Measurements from ENCODE around the gene BCOR. TPM values are rescaled to one million over a fixed set of nuclear protein-coding genes. Genes with fewer than 3 reads are reported as not detected.

BCOR gene
- total RNA-seq, 2 experiments from 2014 or later, result 46.4 to 47.0 TPM

DNA sequence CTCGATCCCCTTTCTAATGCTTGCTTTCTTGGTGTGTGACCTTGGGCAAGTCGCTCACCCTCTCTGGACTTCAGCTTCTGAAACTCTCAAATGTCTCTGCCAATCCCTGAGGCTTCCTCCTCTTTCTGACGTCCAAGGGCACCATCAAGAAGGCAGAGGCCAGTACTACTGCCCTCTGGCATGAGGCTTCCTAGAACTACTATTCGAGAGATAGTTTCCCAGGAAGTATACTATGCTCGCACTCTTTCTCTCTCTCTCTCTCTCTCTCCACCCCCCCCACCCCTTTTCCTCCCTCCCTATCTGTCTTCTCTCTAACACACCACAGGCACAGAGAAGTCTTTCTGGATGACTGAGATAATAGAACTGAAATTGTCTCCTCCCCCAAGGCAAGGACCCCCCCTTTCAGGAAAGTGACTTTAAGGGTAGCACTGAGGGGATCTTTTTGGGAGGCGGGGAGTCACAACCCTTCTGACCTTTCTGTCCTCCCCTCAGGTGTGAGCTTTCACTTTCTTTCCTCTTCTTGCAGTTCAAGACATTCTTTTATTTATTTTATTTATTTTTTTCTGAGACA is 20.0 kb upstream of the BCOR start:
- ChIA-PET POLR2A (no interaction called here), CTCF (no interaction called here)

DNA sequence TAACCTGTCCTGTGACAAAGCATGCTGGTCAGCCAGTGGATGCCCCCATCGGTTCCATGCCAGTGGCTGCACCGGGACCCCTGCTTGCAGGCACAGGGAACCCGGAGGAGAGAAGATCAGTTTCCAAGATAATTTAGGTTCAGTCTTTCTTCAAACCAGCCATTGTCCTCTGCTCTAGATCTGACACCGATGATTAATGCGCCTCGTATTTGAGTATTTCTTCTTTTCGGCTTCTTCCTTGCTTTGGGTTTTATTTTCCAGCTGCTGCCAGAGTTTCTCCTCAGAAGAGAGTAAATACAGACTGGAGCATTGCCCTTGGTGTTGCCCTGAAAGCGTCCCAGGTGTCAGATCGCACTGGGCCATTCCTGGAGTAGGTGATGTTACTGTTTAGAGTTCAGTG is 19.2 kb upstream of the BCOR start:
- ChIA-PET POLR2A (no interaction called here), CTCF (no interaction called here)

DNA sequence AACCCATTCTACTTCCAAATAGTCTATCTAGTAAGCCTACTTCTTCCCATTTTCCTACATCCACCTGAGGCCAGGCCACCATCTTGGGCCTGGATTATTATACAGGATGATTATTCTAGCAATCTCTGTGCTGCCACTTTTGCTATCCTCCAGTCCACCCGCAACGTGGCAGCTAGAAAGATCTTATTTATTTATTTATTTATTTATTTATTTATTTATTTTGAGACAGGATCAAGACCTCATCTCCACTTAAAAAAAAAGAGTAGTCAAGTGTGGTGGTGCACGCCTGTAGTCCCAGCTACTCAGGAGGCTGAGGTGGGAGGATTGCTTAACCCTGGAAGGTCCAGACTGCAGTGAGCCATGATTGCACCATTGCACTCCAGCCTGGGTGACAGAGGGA is 15.2 kb upstream of the BCOR start:
- ChIA-PET POLR2A (no interaction called here), CTCF (interaction anchor here (1.4 kb wide), 1 partner anchor 316 kb away, joined by 3 read pairs; no protein-coding TSS in a partner anchor)

DNA sequence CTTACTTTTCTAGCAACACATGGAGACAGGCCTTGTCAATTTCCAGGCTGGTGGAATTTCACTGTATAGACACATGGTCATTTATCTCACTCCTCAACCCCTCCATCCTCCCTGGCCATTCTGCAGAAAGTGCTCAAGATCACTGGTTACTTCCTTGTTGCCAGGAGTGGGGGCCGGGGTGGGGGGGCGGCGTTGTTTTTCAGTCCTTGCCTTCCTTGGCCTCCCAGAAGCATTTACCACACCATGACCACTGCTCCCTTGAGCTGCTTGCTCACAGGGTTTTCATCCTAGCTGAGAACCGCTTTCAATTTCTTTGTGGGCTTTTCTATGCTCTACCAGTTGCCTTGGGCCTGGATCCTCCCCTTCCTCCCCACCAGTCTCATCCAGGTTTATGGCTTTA is 14.1 kb upstream of the BCOR start:
- ChIA-PET CTCF (no interaction called here), POLR2A (no interaction called here)

DNA sequence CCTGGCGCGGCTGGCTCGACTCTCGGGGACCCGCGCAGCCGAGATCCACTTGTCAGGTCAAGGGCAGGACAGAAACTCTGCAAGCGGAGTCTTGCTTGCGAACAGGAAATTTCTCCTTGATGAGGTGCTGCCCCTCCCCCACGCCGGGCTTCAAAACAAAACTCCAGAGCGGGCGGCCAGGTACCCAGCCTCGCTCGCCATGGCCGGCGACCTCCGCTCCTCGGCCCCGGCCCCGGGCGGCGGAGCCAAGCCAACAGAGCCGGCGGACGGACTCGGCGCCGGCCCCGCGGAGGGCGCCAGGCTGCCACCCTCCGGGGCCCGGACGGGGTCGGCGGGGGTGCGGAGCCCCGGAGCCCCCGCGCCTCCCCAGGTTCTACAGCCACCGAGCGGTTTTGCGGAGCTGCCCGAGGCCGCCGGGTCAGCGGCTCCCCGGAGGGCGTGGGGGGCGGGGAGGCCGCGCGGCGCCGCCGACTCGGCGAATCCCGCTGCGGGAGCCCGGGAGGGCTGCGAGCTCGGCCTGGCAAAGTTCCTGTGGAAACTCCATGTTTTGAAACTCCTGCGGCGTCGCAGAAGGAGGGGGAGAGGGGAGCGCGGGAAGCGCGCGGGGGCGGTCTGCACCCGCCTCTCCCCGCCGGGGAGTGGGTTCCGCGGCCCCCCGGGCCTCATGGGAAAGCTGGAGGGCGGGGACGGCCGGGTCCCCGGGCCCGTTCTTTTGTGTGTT is 11.7 kb upstream of the BCOR start:
- CTCF ChIA-PET, result interaction anchor here (0.7 kb wide), 1 partner anchor 44 kb away, joined by 3 read pairs; no protein-coding TSS in a partner anchor
- POLR2A ChIA-PET, result interaction anchor here (0.7 to 1.0 kb wide), 3 partner anchors 13 to 103 kb away, joined by 3 to 4 read pairs (median 4); no protein-coding TSS in a partner anchor

DNA sequence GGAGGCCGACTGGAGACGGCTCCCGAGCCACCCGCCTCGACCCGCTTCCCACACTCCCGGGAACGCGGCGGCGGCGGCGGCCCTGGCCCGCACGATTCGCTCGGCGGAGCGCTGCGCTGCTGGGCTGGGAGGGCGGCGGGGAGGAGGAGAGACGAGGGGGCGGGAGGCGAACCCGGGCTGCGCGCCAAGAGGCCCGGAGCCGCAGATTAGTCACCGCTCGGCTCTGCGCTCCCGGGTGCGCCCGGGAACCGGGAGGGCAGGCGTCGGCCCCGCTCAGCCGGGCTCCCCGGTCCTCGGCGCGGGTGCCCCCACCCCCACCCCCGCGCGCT is 11.2 kb upstream of the BCOR start:
- ChIA-PET POLR2A (interaction anchor here (0.9 to 1.0 kb wide), 2 partner anchors 11 to 12 kb away, joined by 4 to 6 read pairs; partner anchors contain the start of gene BCOR), CTCF (no interaction called here)

DNA sequence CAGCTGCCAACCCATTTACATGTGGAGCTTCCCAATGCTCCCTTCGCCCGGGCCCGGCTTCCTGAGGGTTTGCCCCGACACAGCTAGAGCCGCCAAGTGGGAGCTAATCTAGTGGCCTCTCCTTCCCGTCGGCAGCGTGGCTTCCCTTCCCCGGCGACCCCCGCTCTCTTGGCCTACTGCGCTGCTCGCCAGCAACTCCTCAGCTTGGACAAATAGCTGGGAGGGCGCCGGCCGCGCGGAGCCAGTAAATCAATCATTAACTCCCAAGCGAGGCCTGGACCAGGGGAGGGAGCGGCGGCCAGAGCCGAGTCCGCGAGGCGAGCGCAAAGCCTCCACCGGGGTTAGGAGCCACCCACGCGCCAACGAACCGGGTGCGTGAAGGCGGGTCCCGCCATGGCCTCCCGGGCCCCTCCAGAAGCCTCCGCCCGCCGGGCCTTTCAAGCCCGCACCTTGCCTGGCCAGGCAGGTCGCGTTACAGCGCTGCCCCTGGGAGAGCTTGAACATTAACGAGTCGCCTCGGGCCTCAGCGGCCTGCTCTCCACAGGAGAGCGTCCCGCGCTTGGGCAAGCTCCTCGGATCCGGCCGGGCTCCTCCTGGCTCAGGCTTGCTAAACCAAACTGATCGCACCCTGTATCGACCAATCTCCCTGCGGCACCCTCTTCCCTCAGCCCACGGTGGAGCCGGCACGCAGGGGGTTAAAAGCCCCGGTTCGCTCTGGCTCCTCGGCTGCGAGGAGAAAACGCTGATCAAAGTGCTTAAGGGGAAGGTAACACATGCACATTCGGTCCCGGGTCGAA is 10.6 kb upstream of the BCOR start:
- ChIA-PET CTCF (no interaction called here), POLR2A (interaction anchor here (0.9 kb wide), 1 partner anchor 10 kb away, joined by 6 read pairs; the partner anchor contains the start of gene BCOR)

DNA sequence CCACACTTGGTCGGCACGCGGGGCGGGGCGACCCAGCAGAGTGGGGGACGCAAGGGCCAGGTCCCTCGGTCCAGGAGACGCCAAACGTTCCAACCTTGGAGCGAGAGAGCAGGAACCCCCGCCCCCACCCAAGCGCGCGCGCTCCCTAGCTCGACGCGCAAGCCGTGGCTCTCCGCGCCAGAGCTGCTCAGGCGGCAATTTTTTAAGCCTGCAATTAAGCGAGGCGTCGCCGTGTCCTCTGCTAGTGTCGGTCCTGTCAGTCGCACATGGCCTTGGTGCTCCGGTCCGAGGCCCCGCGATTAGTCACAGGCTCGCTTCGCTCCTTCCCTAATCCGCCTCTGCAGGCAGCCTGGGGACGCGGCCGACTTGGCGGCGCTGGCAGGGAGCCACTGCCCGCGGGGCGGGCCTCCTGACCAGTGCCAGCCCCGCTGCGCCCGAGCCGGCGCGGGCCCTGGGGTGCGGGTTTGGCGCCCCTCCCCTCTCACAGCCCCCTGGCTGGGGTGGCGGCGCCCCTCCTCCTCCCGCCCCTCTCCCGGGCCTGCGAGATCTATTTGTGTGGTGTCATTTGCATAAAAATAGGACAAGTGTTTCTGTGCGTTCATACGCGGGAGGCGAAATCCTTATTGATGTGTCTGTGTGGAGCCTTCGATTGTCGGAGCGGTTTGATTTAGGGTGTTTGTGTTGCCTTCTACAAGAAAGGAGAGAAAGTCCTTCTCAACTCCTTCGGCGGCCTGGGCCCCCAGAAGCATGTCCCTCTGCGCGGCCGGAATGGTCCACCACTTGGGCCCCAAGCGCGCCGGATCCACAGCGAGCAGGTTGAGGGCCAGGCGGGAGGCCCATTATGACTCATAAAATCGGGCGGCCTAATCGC is 9.8 kb upstream of the BCOR start:
- ChIA-PET CTCF (no interaction called here), POLR2A (interaction anchor here (0.6 to 1.6 kb wide), 2 partner anchors 10 to 93 kb away, joined by 3 to 5 read pairs; partner anchors contain the start of gene BCOR)

DNA sequence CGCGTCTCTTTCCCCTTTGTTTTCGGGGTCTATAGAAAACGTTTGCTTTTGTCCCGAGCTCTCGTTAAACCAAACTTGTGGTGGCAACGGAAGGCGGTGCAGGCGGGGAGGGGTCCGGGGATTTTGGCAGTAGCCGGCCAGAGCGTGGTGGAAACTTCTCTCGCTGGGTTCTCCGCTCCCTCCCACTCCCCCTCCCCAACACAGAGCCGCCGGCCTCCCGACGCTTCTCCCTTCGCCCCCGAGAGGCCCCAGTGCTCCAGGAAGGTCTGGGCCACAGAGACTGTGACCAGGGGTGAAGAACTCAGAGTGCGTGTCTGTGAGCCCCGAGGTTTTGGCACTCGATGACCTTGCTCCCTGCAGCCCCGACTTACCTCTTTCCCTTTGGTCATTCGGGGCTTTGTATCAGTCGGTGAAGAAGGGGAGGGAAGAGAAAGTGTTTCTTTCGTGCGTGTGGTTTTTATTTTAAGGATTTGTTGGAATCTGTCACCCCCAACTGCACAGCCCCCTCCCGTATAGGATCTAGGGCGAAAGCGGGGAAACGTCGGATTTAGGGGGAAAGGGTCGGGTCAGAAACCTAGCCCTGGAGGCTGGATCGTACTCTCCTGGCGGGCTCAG is 9.0 kb upstream of the BCOR start:
- POLR2A ChIA-PET, result interaction anchor here (0.6 to 1.6 kb wide), 3 partner anchors 10 to 93 kb away, joined by 3 to 5 read pairs (median 3); partner anchors contain the start of gene BCOR
- CTCF ChIA-PET, result no interaction called here

DNA sequence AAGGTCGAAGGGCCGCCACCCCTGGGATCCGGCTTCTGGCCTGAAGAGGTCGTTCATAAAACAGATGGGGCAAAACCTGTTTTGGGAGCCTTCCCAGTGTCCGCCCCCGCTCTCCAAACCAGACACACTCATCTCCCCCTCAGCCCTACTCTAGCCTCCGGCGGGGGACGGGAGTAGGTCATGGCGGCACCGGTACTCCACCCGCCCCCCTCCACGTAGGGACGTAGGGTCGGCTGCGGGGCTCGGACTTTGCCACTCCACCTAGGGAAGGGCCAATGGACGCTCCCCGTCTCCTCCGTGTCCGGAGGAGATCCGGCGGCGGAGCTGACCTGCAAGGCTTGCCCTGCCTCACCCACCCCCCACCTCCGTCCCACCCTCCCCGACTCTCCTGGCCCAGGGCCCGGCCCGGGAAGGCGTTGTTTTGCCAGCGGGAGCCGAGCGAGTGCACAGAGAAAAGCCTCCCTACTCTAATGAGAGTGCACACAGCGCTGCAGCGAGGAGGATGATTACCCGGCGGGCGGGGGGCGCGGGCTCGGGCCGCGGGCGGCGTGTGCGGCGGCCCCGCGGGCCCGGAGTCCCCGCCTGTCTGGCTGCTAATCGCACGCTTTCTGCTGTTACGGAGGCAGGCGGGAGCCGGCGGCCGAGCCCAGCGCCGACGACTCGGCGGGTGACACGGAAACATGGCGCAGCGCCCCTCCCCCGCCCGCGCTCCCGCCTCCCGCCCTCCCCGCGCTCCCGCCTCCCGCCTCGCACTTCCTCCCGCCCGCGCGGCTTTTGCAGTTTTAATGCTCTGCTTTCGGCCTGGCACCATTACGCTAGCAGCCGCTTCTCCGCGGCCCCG is 8.3 kb upstream of the BCOR start:
- ChIA-PET CTCF (no interaction called here), POLR2A (interaction anchor here (0.6 to 1.6 kb wide), 3 partner anchors 9 to 979 kb away, joined by 3 to 5 read pairs (median 4); partner anchors contain the start of gene BCOR)

DNA sequence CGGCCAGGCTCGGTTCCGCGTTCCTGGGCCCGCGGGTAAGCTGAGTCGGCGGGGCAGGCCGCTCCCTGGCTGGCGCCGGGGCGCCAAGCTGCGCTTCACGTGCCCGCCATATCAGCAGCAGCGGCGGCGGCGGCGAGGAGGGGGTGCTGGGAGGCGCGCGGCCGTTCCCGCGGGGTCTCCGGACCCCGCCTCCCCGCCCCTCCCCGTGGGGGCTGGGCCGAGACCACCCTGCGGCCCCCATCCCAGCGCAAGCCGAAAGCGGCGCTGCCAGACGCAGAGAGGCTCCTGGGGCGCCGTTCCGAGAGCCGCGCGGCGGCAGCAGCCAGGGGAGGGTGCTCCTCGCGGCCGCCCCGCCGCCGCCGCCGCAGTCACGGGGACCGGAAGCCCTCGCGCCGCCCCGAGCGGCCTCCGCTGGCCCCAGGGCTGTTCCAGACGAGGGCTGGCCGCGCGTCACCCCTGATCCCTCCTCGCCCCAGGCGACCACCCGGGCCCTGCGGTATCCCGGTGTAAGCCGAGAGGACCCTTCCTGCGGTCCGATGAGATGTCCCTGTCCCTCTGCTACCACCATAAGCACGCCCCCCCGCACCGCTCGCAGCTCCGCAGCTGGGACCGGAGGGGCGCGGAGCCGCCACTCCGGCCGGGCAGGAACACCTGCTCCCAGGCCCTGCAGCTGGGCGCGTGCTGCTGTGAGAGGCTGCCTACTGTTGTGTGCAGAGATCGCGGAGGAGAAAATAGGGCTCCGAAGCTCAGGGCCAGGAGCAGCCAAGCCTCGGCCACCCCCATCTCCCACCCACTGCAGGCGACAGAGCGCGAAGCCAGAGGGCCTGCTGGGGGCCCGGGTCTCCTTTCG is 7.5 kb upstream of the BCOR start:
- POLR2A ChIA-PET, result interaction anchor here (0.6 to 1.2 kb wide), 4 partner anchors 9 to 980 kb away, joined by 3 to 5 read pairs (median 4); no protein-coding TSS in a partner anchor
- CTCF ChIA-PET, result no interaction called here

DNA sequence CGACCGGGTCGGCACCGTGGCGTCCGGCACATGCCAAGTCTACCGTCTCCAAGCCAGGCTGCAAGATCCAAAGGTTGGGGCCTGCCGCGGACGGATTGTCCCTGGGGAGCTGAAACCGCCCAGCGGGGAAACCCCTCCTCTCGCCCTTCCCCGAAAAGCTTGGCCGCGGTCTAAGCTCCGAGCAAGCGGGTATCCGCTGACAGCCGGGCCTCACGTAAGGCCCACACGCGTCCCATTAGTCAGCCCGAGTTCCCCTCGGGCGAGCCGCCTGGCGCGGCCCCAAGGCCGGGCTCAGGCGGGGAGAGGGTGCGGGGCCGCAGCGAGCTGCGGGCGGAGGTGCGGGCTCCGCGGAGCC is 6.8 kb upstream of the BCOR start:
- ChIA-PET POLR2A (interaction anchor here (1.0 to 1.2 kb wide), 2 partner anchors 9 to 68 kb away, joined by 3 to 5 read pairs; no protein-coding TSS in a partner anchor), CTCF (no interaction called here)

DNA sequence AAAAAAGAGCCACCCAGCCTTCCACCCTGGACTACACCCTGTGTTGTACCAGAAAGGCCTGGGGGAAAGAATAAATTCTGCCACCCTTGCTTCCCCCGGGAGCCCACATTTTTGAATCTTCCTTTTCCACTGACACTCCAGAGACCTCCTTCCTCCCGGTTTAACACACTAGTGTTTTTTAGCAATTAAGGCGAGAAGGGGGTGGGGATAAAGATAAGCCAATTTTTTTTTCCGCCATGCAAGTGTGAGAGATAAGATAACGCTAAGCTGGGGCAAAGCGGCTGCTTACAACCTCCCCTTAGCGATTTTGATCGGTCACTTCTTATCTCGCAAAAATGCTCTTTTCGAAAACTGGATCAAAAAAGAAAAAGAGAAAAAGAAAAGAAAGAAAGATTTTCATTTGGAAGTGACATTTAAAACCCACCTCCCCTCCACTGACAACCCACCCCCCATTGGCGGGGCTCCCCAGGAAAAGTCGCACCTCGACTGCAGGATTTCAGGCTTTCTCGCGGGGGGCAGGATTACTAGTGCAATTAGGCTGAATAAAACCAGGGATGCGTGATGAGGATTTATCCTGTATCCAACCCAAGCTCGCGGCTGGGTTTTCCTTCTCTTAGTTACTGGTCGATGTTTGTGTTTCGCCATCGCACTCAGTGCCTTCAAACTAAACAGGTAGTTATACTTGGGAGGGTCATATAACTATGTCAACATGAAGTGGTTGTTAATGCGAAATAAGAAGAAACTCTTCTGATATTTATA is 6.0 kb upstream of the BCOR start:
- ChIA-PET CTCF (no interaction called here), POLR2A (interaction anchor here (1.2 kb wide), 1 partner anchor 9 kb away, joined by 3 read pairs; no protein-coding TSS in a partner anchor)

DNA sequence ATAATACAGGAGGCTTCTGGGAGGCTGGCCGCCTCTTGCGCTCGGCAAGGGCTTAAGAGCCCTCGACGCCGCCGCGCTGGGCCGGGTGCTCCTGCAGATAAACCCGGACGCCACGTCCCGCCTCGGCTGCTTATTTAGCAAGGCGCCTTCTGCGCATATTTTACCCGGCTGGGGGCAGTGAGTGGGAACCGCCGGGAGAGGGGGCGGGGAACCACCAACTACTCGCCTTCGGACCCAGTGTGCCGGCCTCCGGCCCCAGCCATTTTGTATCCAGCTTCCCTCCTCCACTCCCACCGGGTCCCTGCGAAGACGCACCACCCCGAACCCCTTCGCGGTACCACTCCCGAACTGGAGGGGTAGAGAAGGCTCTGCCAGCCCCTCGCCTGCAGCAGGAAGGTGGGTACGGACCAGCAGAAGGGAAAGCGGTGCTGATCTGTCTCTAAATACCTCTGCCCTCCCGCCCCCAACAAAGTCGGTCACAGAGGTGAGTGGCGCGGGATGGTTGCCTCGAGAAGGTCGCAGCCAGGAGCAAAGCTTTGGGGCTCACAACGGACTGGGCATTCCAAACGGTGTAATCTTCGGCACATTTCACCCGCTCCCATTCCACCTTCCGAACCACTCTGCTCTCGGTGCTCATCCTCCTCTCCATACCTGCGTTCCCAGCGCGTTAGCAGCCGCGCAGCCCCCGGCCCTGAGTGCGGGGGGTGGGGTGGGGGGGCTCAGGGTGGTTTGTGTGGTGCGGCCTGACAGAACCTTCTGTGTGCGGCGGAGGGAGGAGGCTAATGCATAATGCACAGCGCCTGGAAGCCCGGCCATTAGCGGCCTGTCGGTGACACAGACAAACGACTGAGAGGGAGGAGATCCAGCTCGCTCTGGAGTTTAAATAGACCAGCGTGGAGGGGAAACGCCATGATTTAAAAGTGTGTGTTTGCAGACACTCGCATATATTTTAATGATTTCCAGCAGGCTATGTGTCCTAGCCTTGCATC is 4.9 kb upstream of the BCOR start:
- ChIA-PET CTCF (no interaction called here), POLR2A (no interaction called here)

DNA sequence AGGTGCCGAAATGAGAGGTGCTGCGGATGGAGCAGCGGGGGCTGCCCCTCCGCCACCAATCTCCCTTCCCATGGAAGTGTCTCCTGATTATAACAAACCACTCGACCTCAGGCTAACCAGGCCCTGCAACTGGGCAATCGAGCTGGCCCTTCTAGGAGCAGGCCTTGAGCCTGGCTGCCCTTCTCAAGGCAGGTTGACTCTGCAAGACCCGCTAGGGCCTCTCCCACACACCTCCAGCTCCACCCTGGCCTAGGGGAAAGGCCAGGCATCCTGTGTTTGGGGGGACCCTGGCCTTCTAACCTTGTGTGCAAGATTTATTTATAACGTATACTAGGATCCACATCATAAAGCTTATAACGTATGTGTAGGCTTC is 3.7 kb upstream of the BCOR start:
- ChIA-PET CTCF (no interaction called here), POLR2A (no interaction called here)

Data from activated CD8-positive, alpha-beta memory T cell treated with anti-CD3 and anti-CD28 coated beads for 36 hours (primary cell).